ENCODE measurements around the gene COBL. TPM values are rescaled to one million over a fixed set of nuclear protein-coding genes. Genes with fewer than 3 reads are reported as not detected.
"Not testable (repeated sequence)": the region's sequence is repeated elsewhere in the genome, so short reads cannot be mapped to it uniquely, and the experiment has no call there.

The COBL gene
- total RNA-seq, 2 experiments from 2014 or later = not detected

DNA sequence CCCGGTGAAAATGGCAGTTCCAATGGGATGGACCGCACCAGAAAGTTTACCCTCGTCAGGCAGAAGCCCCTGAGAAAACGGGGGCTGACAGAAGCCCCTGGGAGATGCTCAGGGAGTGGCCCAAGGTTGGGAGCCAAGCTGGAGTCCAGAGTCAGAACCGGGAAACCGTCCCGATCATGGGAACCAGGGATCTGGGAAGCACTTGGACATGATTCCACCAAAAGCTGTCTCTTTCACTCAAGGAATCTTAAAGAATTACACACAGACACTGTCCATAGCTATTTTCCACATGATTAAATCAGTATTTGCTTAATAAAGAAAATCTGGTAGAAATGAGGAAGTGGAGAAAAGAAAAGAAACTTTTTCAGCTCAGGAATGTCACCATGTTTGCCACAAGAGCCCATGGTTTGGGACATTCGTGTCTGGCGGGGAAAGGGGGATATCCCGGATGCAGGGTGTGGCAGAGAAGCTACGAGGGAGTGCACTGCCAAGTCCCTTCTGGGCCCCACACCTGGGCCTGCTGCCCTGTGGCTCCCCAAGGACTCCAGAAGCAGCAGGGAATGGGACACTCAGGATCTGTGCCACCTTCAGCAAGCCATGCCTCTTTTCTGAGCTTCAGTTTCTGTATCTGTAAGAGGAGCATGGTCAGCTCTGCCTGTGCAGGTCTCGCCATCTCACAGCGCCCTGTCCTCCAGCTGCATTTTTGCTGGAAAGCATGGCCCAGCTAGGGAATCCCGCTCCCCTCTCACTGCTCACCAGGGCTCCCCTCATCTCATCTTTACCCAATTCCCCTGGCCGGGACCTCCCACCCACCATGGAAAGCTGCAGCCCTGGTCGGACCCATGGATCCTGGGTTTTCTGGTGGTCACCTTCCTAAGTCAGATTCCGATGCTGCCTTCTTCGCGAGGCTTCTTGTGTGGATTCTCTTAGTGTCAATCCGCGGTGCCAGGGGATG, 308.8 kb downstream of the COBL start:
- Mint-ChIP-seq H3K4me1 (ENCODE audit: low read depth) (no peaks in the 10 kb centered on the region), H3K27ac (no peak overlapping the region), H3K36me3 (ENCODE audit: low read depth) (no peaks in the 10 kb centered on the region), H3K4me3 (no peak overlapping the region), H3K27me3 (ENCODE audit: low read depth) (peaks cover 6% of the 10 kb centered on the region), H3K9me3 (ENCODE audit: insufficient read depth) (no peaks in the 10 kb centered on the region)
- ATAC-seq (no peak), DNase-seq (no peak)
- ChIA-PET CTCF (no interaction called here), POLR2A (no interaction called here)

GRCh38 chr7:51006483-51007235, 309.9 kb downstream of the COBL start:
- Mint-ChIP-seq H3K4me3 (no peak overlapping the region), H3K9me3 (ENCODE audit: insufficient read depth) (no peaks in the 10 kb centered on the region), H3K36me3 (ENCODE audit: low read depth) (no peaks in the 10 kb centered on the region), H3K27ac (no peak overlapping the region), H3K4me1 (ENCODE audit: low read depth) (no peaks in the 10 kb centered on the region), H3K27me3 (ENCODE audit: low read depth) (peaks cover 6% of the 10 kb centered on the region)
- ChIA-PET CTCF (no interaction called here), POLR2A (no interaction called here)
- DNase-seq = no peak
- no peak for ATAC-seq

- Mint-ChIP-seq H3K4me3 (no peak overlapping the region), H3K36me3 (ENCODE audit: low read depth) (no peaks in the 10 kb centered on the region), H3K27me3 (ENCODE audit: low read depth) (peaks cover 6% of the 10 kb centered on the region), H3K4me1 (ENCODE audit: low read depth) (no peaks in the 10 kb centered on the region), H3K27ac (no peak overlapping the region), H3K9me3 (ENCODE audit: insufficient read depth) (no peaks in the 10 kb centered on the region)
- DNase-seq = no peak
- CTCF ChIA-PET = no interaction called here
- POLR2A ChIA-PET = no interaction called here
- ATAC-seq = no peak
Observed at GRCh38 chr7:51005074-51005473, 311.5 kb downstream of the COBL start.

DNA sequence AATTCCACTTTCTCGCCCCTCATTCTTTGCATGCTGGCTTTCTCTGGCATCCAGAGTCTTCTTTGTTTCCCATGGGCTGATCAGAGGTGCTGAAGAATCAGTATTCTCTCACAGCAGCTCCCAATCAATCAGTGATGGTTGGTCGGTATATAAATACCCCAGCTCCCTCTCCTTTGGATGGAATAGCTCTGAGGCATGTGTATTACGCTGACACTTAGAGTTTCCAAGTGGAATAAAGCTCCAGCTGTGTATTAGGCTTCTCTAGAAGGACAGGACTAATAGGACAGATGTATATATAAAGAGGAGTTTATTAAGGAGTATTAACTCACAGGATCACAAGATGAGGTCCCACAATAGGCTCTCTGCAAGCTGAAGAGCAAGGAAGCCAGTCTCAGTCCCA, 315.7 kb downstream of the COBL start:
- ChIA-PET POLR2A (no interaction called here), CTCF (interaction anchor here (0.6 to 0.9 kb wide), 2 partner anchors 140 to 160 kb away, joined by 3 read pairs; no protein-coding TSS in a partner anchor)
- peaks cover 6% of the 10 kb centered on the region for H3K27me3 Mint-ChIP-seq (ENCODE audit: low read depth)

GRCh38 chr7:50994753-50995319, 321.8 kb downstream of the COBL start:
- H3K4me1 Mint-ChIP-seq (ENCODE audit: low read depth) = no peaks in the 10 kb centered on the region
- H3K4me3 Mint-ChIP-seq = no peak overlapping the region
- CTCF ChIA-PET = no interaction called here
- DNase-seq (no peak), ATAC-seq (no peak)
- POLR2A ChIA-PET = no interaction called here
- H3K36me3 Mint-ChIP-seq (ENCODE audit: low read depth) = no peaks in the 10 kb centered on the region
- H3K27me3 Mint-ChIP-seq (ENCODE audit: low read depth) = peaks cover 2% of the 10 kb centered on the region
- H3K27ac Mint-ChIP-seq = no peak overlapping the region
- no peaks in the 10 kb centered on the region for H3K9me3 Mint-ChIP-seq (ENCODE audit: insufficient read depth)

More for the DNA sequence above, 315.7 kb downstream of the COBL start:
- no peaks in the 10 kb centered on the region for H3K9me3 Mint-ChIP-seq (ENCODE audit: insufficient read depth)
- H3K4me3 Mint-ChIP-seq = no peak overlapping the region
- H3K36me3 Mint-ChIP-seq (ENCODE audit: low read depth) = no peaks in the 10 kb centered on the region
- DNase-seq (no peak), ATAC-seq (no peak)
- no peaks in the 10 kb centered on the region for H3K4me1 Mint-ChIP-seq (ENCODE audit: low read depth)
- H3K27ac Mint-ChIP-seq = no peak overlapping the region

DNA sequence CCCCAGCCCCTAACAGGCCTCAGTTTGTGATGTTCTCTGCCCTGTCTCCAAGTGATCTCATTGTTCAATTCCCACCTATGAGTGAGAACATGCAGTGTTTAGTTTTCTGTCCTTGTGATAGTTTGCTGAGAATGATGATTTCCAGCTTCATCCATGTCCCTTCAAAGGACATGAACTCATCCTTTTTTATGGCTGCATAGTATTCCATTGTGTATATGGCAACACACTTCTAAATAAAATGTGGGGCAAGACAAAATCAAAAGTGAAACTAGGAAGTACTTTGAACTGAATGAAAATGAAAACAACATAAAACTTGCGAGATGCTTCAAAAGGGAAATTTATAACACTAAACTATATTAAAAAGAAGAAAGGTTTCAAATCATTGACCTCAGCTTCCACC, 326.4 kb downstream of the COBL start:
- H3K4me3 Mint-ChIP-seq; H3K4me1 Mint-ChIP-seq (ENCODE audit: low read depth); CTCF ChIA-PET; H3K27me3 Mint-ChIP-seq (ENCODE audit: low read depth); DNase-seq; ATAC-seq; H3K27ac Mint-ChIP-seq; H3K36me3 Mint-ChIP-seq (ENCODE audit: low read depth); POLR2A ChIA-PET; H3K9me3 Mint-ChIP-seq (ENCODE audit: insufficient read depth): not testable (repeated sequence)

GRCh38 chr7:50988988-50989387, 327.6 kb downstream of the COBL start:
- DNase-seq (no peak), ATAC-seq (no peak)
- H3K36me3 Mint-ChIP-seq (ENCODE audit: low read depth) = no peaks in the 10 kb centered on the region
- peaks cover 2% of the 10 kb centered on the region for H3K27me3 Mint-ChIP-seq (ENCODE audit: low read depth)
- POLR2A ChIA-PET = interaction anchor here (0.6 kb wide), 1 partner anchor 31 kb away, joined by 3 read pairs; no protein-coding TSS in a partner anchor
- H3K4me1 Mint-ChIP-seq (ENCODE audit: low read depth) = no peaks in the 10 kb centered on the region
- no peak overlapping the region for H3K4me3 Mint-ChIP-seq
- no peak overlapping the region for H3K27ac Mint-ChIP-seq
- CTCF ChIA-PET = no interaction called here
- H3K9me3 Mint-ChIP-seq (ENCODE audit: insufficient read depth) = no peaks in the 10 kb centered on the region

DNA sequence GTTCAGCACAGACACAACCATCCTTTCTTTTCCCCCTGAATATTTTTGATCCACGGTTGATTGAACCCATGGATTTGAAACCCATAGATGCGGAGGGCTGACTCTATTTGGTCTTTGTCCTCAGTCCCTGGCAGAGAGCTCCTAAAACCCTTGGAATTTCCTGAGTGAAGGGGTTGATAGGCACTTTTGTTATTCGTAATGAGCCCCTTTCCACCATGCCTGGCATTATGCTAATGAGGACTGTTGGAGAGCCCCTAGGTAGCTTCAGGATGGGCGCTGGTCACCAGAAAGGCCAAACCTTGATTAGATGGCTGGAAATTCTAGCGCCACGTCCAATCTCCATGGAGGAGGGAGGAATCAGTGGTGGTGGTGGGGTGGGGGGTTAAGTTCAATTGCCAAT, 328.1 kb downstream of the COBL start:
- no peak overlapping the region for H3K27ac Mint-ChIP-seq
- H3K27me3 Mint-ChIP-seq (ENCODE audit: low read depth) = peaks cover 2% of the 10 kb centered on the region
- H3K4me1 Mint-ChIP-seq (ENCODE audit: low read depth) = no peaks in the 10 kb centered on the region
- no peak for DNase-seq
- no peaks in the 10 kb centered on the region for H3K36me3 Mint-ChIP-seq (ENCODE audit: low read depth)
- POLR2A ChIA-PET = interaction anchor here (0.6 kb wide), 1 partner anchor 30 kb away, joined by 3 read pairs; no protein-coding TSS in a partner anchor
- CTCF ChIA-PET = no interaction called here
- H3K4me3 Mint-ChIP-seq = no peak overlapping the region
- no peak for ATAC-seq
- H3K9me3 Mint-ChIP-seq (ENCODE audit: insufficient read depth) = no peaks in the 10 kb centered on the region

DNA sequence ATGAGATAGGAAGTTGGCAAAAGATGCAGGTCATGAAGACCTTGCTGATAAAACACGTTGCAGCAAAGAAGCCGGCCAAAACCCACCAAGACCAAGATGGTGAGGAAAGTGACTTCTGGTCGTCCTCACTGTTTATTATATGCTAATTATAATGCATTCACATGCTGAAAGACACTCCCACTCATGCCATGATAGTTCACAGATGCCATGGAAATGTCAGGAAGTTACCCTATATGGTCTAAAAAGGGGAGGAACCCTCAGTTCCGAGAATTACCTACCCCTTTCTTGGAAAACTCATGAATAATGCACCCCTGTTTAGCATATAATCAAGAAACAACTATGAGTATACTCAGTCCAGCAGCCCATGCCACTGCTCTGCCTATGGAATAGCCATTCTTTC, 331.5 kb downstream of the COBL start:
- no peak overlapping the region for H3K4me3 Mint-ChIP-seq
- H3K4me1 Mint-ChIP-seq (ENCODE audit: low read depth) = no peaks in the 10 kb centered on the region
- H3K36me3 Mint-ChIP-seq (ENCODE audit: low read depth) = no peaks in the 10 kb centered on the region
- ATAC-seq (no peak), DNase-seq (no peak)
- ChIA-PET POLR2A (no interaction called here), CTCF (no interaction called here)
- no peaks in the 10 kb centered on the region for H3K9me3 Mint-ChIP-seq (ENCODE audit: insufficient read depth)
- H3K27me3 Mint-ChIP-seq (ENCODE audit: low read depth) = no peaks in the 10 kb centered on the region
- H3K27ac Mint-ChIP-seq = no peak overlapping the region

GRCh38 chr7:50983850-50984249, 332.8 kb downstream of the COBL start:
- ATAC-seq = no peak
- DNase-seq = no peak
- Mint-ChIP-seq H3K27me3 (ENCODE audit: low read depth) (no peaks in the 10 kb centered on the region), H3K9me3 (ENCODE audit: insufficient read depth) (no peaks in the 10 kb centered on the region), H3K4me3 (no peak overlapping the region), H3K27ac (no peak overlapping the region), H3K4me1 (ENCODE audit: low read depth) (no peaks in the 10 kb centered on the region), H3K36me3 (ENCODE audit: low read depth) (no peaks in the 10 kb centered on the region)
- ChIA-PET POLR2A (no interaction called here), CTCF (no interaction called here)

DNA sequence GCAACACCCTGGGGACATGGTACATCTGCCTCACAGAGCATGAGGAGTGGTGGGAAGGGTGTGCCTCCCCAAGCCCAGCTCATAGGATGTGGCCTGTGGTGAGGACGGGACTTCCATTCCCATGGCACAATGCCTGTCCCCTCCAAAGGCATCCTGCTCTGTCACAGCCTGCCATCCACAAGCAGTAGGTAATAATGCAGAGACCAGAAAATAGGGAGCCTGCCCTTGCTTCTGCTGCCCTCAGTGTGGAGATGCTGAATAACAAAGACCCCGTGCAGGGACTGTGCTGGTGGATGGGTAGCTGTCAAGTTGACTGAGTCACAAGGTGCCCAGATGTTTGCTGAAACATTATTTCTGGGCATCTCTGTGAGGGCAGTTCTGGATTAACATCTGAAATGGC, 334.0 kb downstream of the COBL start:
- H3K4me1 Mint-ChIP-seq (ENCODE audit: low read depth) = no peaks in the 10 kb centered on the region
- ChIA-PET POLR2A (no interaction called here), CTCF (no interaction called here)
- ATAC-seq (no peak), DNase-seq (no peak)
- no peaks in the 10 kb centered on the region for H3K9me3 Mint-ChIP-seq (ENCODE audit: insufficient read depth)
- no peaks in the 10 kb centered on the region for H3K27me3 Mint-ChIP-seq (ENCODE audit: low read depth)
- H3K4me3 Mint-ChIP-seq = no peak overlapping the region
- no peaks in the 10 kb centered on the region for H3K36me3 Mint-ChIP-seq (ENCODE audit: low read depth)
- no peak overlapping the region for H3K27ac Mint-ChIP-seq

- Mint-ChIP-seq H3K4me1 (ENCODE audit: low read depth) (no peaks in the 10 kb centered on the region), H3K9me3 (ENCODE audit: insufficient read depth) (no peaks in the 10 kb centered on the region), H3K27me3 (ENCODE audit: low read depth) (no peaks in the 10 kb centered on the region), H3K4me3 (no peak overlapping the region), H3K27ac (no peak overlapping the region), H3K36me3 (ENCODE audit: low read depth) (no peaks in the 10 kb centered on the region)
- no peak for ATAC-seq
- DNase-seq = no peak
- POLR2A ChIA-PET = no interaction called here
- CTCF ChIA-PET = interaction anchor here (1.6 kb wide), 1 partner anchor 15 kb away, joined by 3 read pairs; no protein-coding TSS in a partner anchor
Observed at GRCh38 chr7:50981743-50982142, 334.9 kb downstream of the COBL start.

All from activated CD8-positive, alpha-beta T cell treated with anti-CD3 and anti-CD28 coated beads, Interleukin-2, amount 10 ng/mL, durations not matched to agents 7 days and 5 days (primary cell).